GM19438 (cell line): ENCODE data around the gene RNU6-9.
"Not testable (repeated sequence)": the region's sequence is repeated elsewhere in the genome, so short reads cannot be mapped to it uniquely, and the experiment has no call there.

Experiments used
- ATAC-seq: cut with Tn5 transposase; IDR thresholded peaks from one replicate; pipeline ENCODE4 v1.9.1; 2021; ENCODE audit warnings: low read depth; ENCODE audit not compliant: unreplicated experiment

The RNU6-9 gene

DNA sequence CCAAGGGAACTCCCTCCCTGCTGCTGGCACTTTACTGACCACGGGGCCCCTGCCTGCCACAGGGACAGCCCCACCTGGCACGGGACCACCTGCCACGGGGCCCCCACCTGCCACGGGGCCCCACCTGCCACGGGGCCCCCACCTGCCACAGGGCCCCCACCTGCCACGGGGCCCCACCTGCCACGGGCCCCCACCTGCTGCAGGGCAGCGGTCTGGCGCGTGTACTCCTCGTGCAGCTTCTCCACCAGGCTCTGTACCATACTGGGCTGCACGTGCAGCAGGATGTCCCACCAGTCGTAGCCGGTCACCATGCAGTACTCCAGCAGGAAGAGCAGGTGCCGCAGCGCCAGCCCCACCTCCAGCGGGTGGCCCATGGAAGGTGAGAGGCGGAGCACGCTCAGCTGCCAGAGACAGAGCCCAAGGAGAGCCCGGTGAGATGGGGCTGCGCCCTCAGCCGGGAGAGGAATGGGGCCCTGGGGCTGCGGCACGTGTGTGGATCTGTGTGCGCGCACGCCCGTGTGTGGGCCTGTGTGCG, 16.4 kb upstream of the RNU6-9 start:
- no peak for ATAC-seq

- ATAC-seq: not testable (repeated sequence)
Measured at GRCh38 chr19:877992-878660, 15.2 kb upstream of the RNU6-9 start.

GRCh38 chr19:878751-879561, 14.3 kb upstream of the RNU6-9 start:
- ATAC-seq: not testable (repeated sequence)

DNA sequence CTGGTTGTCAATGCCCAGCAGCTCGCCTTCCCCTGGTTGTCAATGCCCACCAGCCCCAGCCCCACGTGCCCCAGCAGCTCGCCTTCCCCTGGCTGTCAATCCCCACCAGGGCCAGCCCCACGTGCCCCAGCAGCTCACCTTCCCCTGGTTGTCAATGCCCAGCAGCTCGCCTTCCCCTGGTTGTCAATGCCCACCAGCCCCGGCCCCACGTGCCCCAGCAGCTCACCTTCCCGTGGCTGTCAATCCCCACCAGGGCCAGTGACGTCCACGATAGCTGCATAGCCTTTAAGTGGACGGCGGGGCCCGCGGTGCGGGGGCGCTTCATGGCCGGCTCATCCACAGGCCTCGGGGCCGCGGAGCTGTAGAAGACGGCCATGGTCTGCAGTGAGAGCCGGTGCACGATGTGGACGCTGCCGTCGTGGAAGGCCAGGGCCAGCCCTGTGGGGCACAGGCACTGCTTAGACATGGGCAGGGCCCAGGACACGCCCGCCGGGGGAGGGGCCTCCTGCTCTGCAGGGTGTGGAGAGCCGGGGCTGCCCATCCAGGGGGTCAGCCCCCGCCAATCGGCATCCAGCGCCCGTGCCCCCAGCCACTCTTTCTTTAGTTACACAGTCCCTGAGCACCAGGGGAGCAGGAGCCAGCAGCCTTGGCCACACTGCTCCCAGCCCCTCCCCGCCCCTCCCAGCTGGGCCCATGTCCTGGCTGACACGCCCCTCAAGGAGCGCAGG, 13.4 kb upstream of the RNU6-9 start:
- no peak for ATAC-seq

GRCh38 chr19:881385-882071, 11.8 kb upstream of the RNU6-9 start:
- ATAC-seq: no peak

GRCh38 chr19:882871-883497, 10.3 kb upstream of the RNU6-9 start:
- ATAC-seq: no peak

DNA sequence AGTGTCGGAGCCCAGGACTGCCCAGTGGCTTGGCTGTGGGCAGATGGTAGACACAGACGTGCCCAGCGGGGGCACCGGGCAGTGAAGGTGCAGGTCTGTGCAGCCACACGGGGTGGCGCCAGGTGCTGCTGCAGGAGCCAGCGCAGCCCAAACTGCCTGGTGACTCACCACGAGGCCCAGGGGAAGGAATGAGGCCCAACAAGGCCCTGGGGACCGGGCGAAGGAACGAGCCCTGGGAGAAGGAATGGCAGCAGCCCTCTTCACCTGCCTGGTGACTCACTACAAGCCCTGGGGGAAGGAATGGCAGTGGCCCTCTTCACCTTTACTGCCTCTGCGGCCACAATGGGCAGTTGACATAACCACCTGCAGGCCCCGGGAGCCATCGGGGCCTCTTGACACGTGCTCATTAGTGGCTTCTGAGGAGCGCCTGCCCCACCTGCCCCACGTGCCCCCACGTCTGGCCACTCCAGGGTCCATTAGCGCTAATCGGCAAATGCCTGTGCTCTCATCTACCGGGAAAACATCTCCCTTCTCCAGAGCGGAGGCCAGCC, 9.5 kb upstream of the RNU6-9 start:
- ATAC-seq: no peak

DNA sequence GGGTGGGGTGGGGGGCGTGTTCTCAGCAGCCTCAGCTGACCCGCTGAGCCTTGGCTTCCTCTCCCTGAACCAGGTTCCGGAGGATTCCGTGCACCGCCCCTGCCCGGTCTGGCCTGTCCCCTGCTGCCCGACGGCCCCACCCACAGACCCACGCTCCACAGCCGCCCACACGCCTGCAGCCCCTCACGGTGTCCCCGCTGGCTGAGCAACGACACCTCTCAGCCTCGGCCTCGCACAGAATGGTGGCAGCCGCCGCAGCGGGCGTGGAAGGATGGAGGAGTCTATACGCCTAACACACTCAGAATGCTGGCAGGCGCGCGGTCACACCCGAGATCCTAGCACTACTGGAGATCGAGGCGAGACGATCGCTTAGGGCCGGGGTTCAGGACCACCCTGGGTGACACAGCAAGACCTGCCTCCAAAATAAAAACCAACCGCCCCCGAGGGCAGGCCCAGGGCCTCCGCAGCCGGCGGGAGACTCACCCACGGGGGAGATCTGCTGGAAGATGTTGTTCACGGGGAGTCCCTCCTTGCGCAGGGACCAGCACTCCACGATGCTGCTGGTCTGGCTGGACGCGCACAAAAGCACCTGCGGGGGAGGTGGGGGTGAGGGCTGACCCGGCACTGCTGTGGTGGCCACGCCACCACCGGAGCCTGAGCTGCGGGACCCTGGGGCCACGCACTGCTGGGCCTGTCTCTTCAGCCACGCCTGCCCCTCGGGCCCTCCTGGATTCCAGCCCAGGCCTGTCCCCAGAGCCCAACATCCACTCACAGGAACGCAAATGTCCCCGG, 8.7 kb upstream of the RNU6-9 start:
- ATAC-seq: no peak

DNA sequence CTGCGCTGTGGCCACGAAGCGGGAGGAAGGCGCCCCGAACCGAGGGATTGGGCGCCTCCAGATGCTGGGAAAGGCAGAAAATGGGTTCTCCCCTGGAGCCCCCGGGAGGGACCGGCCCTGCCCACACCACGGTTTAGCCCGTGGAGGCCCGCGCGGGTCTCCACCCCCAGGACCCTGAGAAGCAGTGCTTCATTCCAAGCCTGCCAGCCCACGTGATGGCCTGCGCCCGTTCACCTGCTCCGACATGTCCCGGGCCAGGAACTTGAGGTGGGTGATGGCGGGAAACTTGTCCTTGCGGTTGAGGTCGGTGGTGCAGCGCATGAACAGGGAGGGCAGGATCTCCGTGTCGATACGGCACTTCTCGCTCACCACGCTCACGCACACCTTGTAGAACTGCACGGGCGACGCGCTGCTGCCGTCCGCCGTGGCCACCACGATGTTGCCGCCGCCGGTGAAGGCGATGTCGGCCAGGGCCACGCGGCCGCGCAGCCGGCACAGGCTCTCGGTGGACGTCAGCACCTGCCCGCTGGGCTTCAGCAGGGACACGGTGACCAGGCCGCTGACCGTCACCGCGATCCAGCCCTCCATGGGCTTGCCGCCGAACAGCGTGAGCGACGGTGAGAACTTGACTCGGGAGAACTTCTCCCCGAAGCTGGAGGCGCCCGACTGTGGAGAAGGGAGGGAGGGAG, 7.6 kb upstream of the RNU6-9 start:
- no peak for ATAC-seq

- ATAC-seq: no peak
Measured at GRCh38 chr19:887072-887471, 6.2 kb upstream of the RNU6-9 start.

DNA sequence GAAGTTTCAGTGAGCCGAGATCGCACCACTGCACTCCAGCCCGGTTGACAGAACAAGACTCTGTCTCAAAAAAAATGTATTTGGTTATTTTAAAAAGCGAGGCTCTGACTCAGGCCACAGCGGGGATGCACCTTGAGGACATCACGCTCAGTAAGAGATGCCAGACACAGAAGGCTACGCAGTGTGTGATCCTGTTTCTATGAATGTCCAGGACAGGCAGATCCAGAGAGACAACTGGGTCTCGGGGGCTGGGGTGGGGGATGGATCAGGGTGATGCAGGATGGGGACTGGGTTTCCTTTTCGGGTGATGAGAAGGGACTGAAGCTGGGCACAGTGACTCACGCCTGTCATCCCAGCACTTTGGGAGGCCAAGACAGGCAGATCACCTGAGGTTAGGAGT, 5.7 kb upstream of the RNU6-9 start:
- ATAC-seq: no peak

- no peak for ATAC-seq
Measured at GRCh38 chr19:888581-889385, 4.5 kb upstream of the RNU6-9 start.

GRCh38 chr19:889662-890295, 3.5 kb upstream of the RNU6-9 start:
- ATAC-seq: no peak

- ATAC-seq: no peak
Measured at GRCh38 chr19:890831-891230, 2.5 kb upstream of the RNU6-9 start.

DNA sequence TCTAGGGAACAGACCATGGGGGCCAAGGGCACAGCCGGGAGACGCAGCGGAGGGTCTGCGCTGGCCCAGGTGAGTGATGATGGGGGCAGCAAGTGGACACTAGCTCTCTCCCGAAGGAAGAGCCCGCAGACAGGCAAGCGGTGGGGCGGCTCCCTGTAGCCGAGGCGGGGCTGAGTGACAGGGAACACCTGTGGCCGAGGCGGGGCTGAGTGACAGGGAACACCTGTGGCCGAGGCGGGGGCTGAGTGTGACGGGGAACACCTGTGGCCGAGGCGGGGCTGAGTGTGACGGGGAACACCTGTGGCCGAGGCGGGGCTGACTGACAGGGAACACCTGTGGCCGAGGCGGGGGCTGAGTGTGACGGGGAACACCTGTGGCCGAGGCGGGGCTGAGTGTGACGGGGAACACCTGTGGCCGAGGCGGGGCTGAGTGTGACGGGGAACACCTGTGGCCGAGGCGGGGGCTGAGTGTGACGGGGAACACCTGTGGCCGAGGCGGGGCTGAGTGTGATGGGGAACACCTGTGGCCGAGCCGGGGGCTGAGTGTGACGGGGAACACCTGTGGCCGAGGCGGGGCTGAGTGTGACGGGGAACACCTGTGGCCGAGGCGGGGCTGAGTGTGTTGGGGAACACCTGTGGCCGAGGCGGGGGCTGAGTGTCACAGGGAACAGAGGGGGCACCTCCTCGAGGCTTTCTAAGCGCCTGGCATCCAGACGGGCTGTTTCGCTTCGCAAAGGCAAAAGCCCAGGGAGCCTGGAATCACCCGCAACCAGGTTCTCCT, 1.7 kb upstream of the RNU6-9 start:
- ATAC-seq: not testable (repeated sequence)

DNA sequence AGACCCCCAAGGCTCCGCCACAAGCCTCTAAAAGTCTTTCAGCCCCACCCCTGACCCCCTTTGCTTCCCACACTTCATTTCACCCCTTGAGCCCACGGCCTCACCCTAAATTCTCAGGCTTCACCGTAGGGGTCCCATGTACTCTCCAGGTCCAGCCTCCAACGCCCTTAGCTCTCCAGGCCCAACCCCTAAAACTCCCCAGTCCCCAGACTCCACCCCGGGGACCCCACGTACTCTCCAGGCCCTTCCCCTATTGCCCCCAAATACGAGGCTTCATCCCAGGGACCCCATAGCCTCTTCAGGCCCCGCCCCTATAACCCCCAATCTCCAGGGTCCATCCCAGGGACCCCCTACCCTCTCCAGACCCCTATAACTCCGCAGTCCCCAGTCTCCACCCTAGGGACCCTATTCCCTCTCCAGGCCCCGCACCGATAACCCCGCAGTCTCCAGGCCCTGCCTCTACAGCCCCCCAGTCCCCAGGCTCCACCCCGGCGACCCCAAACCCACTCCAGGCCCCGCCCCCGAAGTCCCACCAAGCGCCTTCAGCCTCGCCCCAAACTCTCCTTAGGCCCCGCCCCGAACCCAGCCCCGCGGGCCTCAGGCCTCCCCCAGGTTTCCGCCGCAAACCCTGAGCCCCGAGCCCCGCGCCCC, 916 bp upstream of the RNU6-9 start:
- no peak for ATAC-seq
